CD4-positive, alpha-beta T cell treated with Interleukin-2 at 100 ng/mL for 4 hours (primary cell): ENCODE measurements around the gene RPS2.
"Not testable (repeated sequence)": the region's sequence is repeated elsewhere in the genome, so short reads cannot be mapped to it uniquely, and the experiment has no call there.

Experiments used
- DNase-seq: peaks from one replicate; pipeline ENCODE4 v3.0.0-alpha.2; 2020; ENCODE audit warnings: low spot score

The RPS2 gene

GRCh38 chr16:1962161-1963153 is 2.2 kb downstream of the RPS2 start:
- DNase-seq = not testable (repeated sequence)

- no peak for DNase-seq
Observed at GRCh38 chr16:1961651-1962067, 3.0 kb downstream of the RPS2 start.

- no peak for DNase-seq
Observed at GRCh38 chr16:1960665-1961630, 3.7 kb downstream of the RPS2 start.

DNA sequence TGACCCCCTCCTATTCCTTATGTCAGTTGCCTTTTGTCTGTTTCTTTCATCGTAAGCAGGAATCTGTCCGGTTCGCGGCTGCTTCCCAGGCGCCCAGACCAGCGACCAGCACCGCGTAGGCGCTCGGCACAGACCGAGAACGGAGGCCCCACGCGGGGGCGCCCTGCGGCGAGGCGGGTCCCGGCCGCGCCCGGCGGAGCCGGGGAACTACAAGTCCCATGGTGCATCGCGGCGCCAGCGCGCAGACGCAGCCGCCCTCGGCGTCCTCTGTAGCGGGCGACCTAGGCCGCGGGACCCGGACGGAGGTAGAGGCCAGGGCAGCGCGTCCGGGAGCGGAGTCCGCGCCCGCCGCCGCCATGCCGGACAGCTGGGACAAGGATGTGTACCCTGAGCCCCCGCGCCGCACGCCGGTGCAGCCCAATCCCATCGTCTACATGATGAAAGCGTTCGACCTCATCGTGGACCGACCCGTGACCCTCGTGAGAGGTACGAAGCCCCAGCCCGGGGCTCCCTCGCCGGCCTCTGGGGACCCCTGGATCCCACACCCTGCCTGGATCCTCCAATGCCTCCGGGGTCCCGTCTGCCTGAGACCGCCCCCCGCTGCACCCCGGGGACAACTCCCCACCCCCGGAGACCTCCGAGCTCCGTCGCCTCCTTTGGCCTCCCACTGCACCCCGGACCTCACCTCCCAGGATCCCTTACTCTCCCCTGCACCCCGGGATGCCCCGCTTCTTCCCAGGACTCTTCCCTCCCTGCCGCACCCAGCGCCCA is 5.2 kb downstream of the RPS2 start, which contains the start of gene NDUFB10:
Gene NDUFB10 (plus strand): TSS at position 270 of the 771 bp plus-strand sequence. CDS start 87 bp downstream, at position 357.
- peak; percentile 91 for DNase-seq

- no peak for DNase-seq
Observed at GRCh38 chr16:1958715-1959268, 5.8 kb downstream of the RPS2 start.

DNA sequence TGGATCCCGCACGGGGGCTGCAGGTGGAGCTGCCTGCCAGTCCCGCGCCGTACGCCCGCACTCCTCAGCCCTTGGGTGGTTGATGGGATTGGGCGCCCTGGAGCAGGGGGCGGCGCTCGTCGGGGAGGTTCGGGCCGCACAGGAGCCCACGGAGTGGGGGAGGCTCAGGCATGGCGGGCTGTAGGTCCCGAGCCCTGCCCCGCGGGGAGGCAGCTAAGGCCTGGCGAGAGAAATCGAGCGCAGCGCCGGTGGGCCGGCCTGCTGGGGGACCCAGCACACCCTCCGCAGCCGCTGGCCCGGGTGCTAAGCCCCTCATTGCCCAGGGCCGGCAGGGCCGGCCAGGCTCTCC is 6.5 kb downstream of the RPS2 start:
- DNase-seq = not testable (repeated sequence)

- DNase-seq = not testable (repeated sequence)
Observed at GRCh38 chr16:1957434-1958142, 7.0 kb downstream of the RPS2 start.

- no peak for DNase-seq
Observed at GRCh38 chr16:1953734-1954133, 10.9 kb downstream of the RPS2 start.

DNA sequence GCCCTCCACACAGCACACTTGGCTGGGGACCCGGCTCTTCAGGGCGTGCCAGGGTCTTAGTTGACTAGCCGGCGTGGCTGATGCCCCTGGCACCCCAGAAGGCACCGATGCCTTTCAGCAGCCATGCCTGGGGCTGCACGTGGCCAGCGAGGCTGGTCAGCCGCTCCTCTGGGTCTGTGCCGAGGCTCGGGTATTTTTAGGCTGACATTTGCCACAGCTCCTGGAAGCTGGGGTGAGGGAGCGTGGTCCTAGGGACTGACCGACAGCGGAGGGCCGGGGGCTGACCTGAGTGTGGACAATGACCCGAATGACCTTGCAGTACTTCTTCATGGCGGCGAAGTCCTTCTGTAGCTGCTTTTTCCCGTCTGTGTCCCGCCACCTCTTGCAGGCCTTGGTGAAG is 14.1 kb downstream of the RPS2 start:
- no peak for DNase-seq

DNA sequence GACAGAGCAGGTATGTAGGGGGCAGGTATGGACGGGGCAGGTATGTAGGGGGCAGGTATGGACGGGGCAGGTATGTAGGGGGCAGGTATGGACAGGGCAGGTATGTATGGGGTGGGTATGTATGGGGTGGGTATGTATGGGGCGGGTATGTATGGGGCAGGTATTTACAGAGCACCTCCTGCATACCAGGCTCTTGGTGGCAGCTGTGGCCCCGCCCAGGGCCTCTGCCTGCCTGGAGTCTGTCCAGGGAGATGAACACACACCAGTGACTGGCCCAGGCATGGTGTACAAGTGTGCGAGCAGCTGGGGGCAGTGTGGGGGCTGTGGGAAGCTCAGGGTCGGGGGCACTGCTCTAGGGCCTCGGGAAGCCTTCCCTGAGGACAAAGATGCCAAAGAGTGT is 14.6 kb downstream of the RPS2 start:
- no peak for DNase-seq

- DNase-seq = no peak
Observed at GRCh38 chr16:1949507-1949906, 15.1 kb downstream of the RPS2 start.

GRCh38 chr16:1947369-1947670 is 17.3 kb downstream of the RPS2 start:
- no peak for DNase-seq

GRCh38 chr16:1946495-1947368 is 17.9 kb downstream of the RPS2 start:
- DNase-seq = no peak

- DNase-seq = no peak
Observed at GRCh38 chr16:1945559-1946391, 18.9 kb downstream of the RPS2 start.

- no peak for DNase-seq
Observed at GRCh38 chr16:1944612-1945199, 19.9 kb downstream of the RPS2 start.

DNA sequence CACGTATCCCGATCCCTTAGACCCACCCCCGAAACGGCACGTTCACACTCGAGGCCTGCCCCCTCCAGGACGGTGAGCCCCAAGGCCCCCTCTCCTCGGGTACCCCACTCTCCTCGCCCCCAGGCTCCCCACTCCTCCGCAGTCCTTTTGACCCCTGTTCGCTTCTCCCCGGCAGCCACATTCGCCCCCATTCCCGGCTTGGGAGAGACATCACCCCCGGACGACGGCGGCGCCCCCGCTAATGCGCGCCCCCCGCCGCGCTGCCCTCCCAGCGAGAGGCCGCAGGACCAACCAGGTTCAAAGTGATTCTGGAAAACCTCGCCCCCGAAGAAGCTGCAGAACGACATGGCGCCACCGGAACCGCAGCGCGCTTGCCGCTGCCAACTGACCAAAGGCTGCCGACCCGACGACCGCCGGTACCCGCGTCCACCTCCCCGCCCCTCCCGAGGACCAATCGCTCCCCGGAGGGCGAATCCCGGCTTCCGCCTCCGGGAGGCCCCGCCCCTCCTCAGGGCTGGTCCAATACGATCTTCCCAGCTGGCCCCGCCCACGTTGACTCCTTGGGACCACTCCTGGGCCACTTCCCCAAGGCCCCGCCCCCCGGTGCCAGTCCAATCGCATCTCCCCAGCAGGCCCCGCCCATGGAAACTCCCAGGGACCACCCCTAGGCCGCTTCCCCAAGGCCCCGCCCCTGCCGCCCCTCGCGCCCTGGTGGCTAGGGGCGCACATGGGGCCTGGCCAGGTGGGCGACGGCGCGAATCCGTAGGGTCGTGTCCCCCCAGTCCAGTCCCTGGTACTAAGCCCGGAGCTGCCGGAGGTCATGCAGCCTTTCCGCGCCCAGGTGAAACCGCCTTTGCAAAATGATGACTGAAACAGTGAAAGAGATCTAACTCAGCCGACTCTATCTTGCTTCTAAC is 21.6 kb downstream of the RPS2 start, which contains the start of gene MSRB1:
Gene MSRB1 (minus strand): TSS at position 390 of the 917 bp plus-strand sequence. CDS start 43 bp downstream, at position 347.
- DNase-seq = peak; percentile 98
